ENCODE results near the gene ITPR2. TPM values are rescaled to one million over a fixed set of nuclear protein-coding genes. Genes with fewer than 3 reads are reported as not detected.

The ITPR2 gene
- total RNA-seq, 2 experiments from 2014 or later = 28.8 to 29.9 TPM

- Histone ChIP-seq H3K4me3 (ENCODE audit: low read length) (no peak overlapping the region), H3K27ac (ENCODE audit: low read depth in 1 of 2, low read length in 2 of 2) (no peak overlapping the region), H3K36me3 (ENCODE audit: insufficient read depth, low read length) (no peaks in the 10 kb centered on the region), H3K27me3 (ENCODE audit: control insufficient read depth in 1 of 2, insufficient read depth in 2 of 2, low read length in 2 of 2) (peaks cover 0 to 6% of the 10 kb centered on the region in 2 experiments), H3K4me1 (ENCODE audit: insufficient read depth, low read length) (no peaks in the 10 kb centered on the region), H3K9me3 (ENCODE audit: control insufficient read depth in 1 of 2, insufficient read depth in 1 of 2, low read length in 2 of 2) (no peaks in the 10 kb centered on the region)
- H3K4me3 Mint-ChIP-seq = no peak overlapping the region
- no peak overlapping the region for H3K27ac Mint-ChIP-seq
- no peaks in the 10 kb centered on the region for H3K36me3 Mint-ChIP-seq (ENCODE audit: low read depth)
- intact Hi-C loops (cut with DNase I, micrococcal nuclease) = no loop called here
- DNase-seq (no peak), ATAC-seq (ENCODE audit: poor library complexity) (no peak)
- ChIA-PET POLR2A (no interaction called here), CTCF (no interaction called here)
- H3K27me3 Mint-ChIP-seq = peaks cover 6% of the 10 kb centered on the region
- H3K4me1 Mint-ChIP-seq (ENCODE audit: low read depth) = peaks cover 20% of the 10 kb centered on the region
- no peaks in the 10 kb centered on the region for H3K9me3 Mint-ChIP-seq
- TF ChIP-seq CTCF (IDR thresholded peaks at IDR 0.05) = no peak
Observed at GRCh38 chr12:26302776-26303175, 530.2 kb downstream of the ITPR2 start.

- Mint-ChIP-seq H3K9me3 (no peaks in the 10 kb centered on the region), H3K36me3 (ENCODE audit: low read depth) (no peaks in the 10 kb centered on the region), H3K4me3 (no peak overlapping the region), H3K27me3 (peaks cover 6% of the 10 kb centered on the region), H3K27ac (no peak overlapping the region), H3K4me1 (ENCODE audit: low read depth) (peaks cover 20% of the 10 kb centered on the region)
- Histone ChIP-seq H3K4me1 (ENCODE audit: insufficient read depth, low read length) (no peaks in the 10 kb centered on the region), H3K9me3 (ENCODE audit: control insufficient read depth in 1 of 2, insufficient read depth in 1 of 2, low read length in 2 of 2) (no peaks in the 10 kb centered on the region), H3K27me3 (ENCODE audit: control insufficient read depth in 1 of 2, insufficient read depth in 2 of 2, low read length in 2 of 2) (no peaks in the 10 kb centered on the region), H3K36me3 (ENCODE audit: insufficient read depth, low read length) (no peaks in the 10 kb centered on the region), H3K4me3 (ENCODE audit: low read length) (no peak overlapping the region), H3K27ac (ENCODE audit: low read depth in 1 of 2, low read length in 2 of 2) (no peak overlapping the region)
- TF ChIP-seq CTCF (IDR thresholded peaks at IDR 0.05) = no peak
- ChIA-PET CTCF (no interaction called here), POLR2A (no interaction called here)
- DNase-seq = no peak
- intact Hi-C loops (cut with DNase I, micrococcal nuclease) = no loop called here
- ATAC-seq (ENCODE audit: poor library complexity) = no peak
Observed at GRCh38 chr12:26299751-26300150, 533.2 kb downstream of the ITPR2 start.

- ChIA-PET POLR2A (no interaction called here), CTCF (no interaction called here)
- Mint-ChIP-seq H3K27ac (no peak overlapping the region), H3K27me3 (peaks cover 6% of the 10 kb centered on the region), H3K9me3 (no peaks in the 10 kb centered on the region), H3K4me1 (ENCODE audit: low read depth) (peaks cover 20% of the 10 kb centered on the region), H3K4me3 (peak overlapping the region; percentile 53), H3K36me3 (ENCODE audit: low read depth) (no peaks in the 10 kb centered on the region)
- Histone ChIP-seq H3K4me1 (ENCODE audit: insufficient read depth, low read length) (no peaks in the 10 kb centered on the region), H3K36me3 (ENCODE audit: insufficient read depth, low read length) (no peaks in the 10 kb centered on the region), H3K4me3 (ENCODE audit: low read length) (peak overlapping the region; percentile 32), H3K9me3 (ENCODE audit: control insufficient read depth in 1 of 2, insufficient read depth in 1 of 2, low read length in 2 of 2) (no peaks in the 10 kb centered on the region), H3K27ac (ENCODE audit: low read depth in 1 of 2, low read length in 2 of 2) (no peak overlapping the region), H3K27me3 (ENCODE audit: control insufficient read depth in 1 of 2, insufficient read depth in 2 of 2, low read length in 2 of 2) (no peaks in the 10 kb centered on the region)
- peak in 3 of 14 experiments; percentile 39 to 58 (median 50) for DNase-seq
- ATAC-seq (ENCODE audit: poor library complexity) = peak; percentile 54
- intact Hi-C loops (cut with DNase I, micrococcal nuclease) = no loop called here
- no peak for TF ChIP-seq CTCF (IDR thresholded peaks at IDR 0.05)
Observed at GRCh38 chr12:26298785-26299621, 534.0 kb downstream of the ITPR2 start.
